CD4-positive, alpha-beta T cell treated with Interleukin-1 beta for 1 hour (primary cell): ENCODE measurements around the gene NUDCD2.
"Not testable (repeated sequence)": the region's sequence is repeated elsewhere in the genome, so short reads cannot be mapped to it uniquely, and the experiment has no call there.

Experiments used
- DNase-seq, 2 donors: peaks; one replicate each; pipeline ENCODE4 v3.0.0-alpha.2; 2020 to 2022

Gene NUDCD2

DNA sequence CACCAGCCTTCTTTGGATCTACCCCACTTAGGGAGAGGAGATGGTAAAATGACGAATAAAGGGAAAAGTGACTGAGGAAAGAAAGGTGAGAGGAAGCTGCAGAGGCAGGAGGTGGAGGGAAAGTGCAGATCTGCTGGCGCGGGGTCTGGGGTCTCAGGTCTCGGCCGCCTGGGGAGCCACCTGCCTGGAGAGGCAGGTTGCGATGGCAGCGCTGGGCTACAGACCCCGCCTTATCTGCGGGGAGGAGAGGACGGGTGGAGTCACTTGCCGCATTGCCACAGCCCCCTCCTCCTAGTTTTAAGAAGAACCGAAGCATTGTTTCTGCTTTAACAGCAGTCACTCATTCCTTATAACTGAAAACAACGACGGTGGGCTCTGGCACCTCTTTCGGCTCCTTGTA lies 44.2 kb downstream of the NUDCD2 start:
- DNase-seq, result not testable (repeated sequence)

DNA sequence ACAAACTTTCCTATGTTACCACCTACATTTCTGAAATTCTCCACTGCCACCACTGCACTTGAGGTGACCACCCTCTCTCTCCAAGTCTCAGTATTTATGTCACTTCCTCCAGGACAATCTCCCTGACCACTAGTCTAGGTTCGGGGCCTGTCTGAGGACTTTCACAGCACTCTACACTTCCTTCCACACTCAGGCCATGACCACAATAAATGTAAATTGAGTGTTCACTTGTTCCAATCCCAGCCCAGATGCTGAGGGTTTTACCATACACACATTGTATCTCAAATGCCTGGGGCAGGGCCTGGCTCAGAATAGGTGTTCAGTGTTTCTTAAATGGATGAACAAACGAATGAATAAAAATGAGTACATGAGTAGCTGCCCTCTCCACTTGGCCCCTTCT lies 49.4 kb downstream of the NUDCD2 start:
- no peak for DNase-seq

DNA sequence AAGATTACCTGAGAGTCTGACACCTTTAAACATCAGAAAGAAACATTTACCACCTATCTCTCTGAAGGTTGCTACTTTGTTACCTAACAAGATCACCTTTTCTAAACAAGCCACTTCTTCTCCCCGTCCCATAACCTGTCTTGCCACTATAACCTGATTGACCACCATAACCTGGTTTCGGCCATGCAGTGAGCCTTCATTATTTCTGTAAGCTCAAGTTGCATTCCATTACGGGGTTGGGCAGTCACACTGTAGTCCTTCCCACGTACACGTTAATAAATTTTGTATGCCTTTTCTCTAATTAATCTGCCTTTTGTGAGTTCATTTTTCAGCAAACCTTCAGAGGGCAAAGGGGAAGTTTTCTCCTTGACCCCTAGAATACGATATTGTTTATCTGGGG lies 50.5 kb downstream of the NUDCD2 start:
- DNase-seq, result no peak

- peak; percentile 57 to 61 for DNase-seq
Observed at GRCh38 chr5:163408311-163408923, 51.5 kb downstream of the NUDCD2 start.

DNA sequence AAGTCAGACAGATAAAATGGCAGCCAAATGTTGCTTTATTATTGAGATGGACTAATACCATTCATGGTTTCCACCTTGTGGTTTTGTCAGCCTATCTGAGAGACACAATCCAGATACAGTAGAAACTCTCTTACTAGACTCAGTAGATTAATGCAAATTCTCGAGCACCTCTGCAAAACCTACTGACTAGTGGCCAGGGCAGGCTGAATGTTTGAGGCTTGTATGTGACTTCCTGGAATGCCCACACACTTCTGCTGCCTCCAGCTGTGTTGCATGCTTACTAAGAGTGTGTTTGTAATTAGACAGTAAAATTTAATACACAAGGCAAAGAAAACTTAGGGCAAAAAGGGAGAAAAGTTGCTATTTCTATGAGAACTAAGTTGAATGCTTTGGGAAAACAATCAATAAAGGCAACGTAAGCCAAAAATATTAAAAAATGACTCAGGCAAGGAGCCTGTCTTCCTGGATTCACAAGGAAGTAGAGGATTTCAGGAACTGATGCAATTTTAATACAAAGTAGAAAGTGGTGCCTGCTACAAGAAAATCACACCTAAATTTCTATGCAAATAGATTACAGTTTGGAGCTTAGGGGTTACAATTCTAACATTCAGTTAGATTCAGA lies 52.8 kb downstream of the NUDCD2 start:
- no peak for DNase-seq

DNA sequence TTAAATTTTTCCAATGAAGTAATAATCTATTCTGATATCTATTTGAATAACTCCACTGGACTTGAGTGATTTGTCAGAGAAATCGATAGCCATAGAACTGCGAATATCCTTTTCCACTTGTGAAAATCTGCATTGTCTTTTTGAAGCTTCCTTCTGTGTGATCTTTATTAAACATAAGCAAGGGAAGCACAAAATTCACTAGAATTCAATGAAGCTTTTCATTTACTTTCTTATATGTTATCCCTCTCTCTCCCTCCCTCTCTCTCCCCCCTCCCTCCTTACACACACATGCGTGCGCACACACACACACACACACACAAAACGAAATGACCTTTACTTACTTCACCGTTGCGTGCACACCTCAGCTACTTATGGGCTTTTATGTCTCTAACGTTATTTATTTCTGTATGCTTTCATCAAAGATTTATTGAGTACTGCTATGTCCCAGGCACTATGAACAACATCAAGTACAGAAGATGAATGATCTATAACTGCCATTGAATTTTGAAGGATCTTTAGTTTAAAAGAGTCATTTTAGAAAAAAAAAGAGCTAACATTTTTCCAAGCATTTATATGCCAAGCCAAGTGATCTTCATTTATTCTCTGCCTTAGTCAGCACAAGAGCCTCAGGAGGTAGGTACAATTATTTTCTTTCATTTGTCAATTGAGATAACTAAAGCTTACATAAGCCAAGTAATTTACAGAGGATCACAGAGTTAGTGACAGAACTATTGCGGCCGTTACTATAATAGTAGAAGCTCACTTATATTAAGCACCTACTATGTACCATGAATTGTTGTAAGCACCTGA lies 55.3 kb downstream of the NUDCD2 start:
- DNase-seq, result no peak

DNA sequence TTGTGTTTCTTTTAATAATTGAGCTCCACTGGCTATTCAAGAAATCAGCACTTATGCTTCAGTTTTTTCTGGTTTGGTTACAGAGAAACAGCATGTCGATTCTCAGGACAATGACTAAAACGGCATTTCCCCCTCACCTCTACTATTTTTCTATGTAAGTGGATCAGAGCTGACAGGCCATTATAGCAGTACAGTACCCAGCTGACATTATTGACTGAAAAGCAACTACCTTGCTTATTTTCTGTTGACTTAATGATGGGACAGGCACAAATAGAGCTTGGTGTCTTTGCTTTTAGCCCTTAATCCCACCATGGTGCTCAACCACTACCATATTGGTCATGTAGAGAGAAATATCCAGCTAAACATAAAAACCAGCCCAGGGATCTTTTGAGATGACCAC lies 57.9 kb downstream of the NUDCD2 start:
- DNase-seq, result no peak

GRCh38 chr5:163401271-163401670 lies 58.6 kb downstream of the NUDCD2 start:
- DNase-seq, result no peak

- no peak for DNase-seq
Observed at GRCh38 chr5:163399923-163400322, 60.0 kb downstream of the NUDCD2 start.

DNA sequence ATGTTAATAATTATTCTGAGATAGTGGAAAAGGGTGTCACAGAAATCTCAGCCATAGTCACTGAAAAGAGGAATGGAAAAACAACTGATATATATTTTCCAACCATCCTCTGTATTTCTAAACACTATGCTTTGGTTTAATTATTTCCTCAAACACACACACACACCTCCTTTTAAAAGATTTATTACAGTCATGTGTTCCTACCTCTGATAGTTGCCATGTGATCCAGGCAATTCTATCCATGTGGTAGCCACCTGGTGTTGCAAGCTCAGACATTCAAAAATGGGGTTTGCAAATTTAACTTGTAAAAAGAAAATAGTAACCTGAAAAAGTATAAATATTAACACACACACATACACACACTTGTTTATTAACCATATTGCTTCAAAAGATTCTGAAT lies 62.5 kb downstream of the NUDCD2 start:
- no peak for DNase-seq

DNA sequence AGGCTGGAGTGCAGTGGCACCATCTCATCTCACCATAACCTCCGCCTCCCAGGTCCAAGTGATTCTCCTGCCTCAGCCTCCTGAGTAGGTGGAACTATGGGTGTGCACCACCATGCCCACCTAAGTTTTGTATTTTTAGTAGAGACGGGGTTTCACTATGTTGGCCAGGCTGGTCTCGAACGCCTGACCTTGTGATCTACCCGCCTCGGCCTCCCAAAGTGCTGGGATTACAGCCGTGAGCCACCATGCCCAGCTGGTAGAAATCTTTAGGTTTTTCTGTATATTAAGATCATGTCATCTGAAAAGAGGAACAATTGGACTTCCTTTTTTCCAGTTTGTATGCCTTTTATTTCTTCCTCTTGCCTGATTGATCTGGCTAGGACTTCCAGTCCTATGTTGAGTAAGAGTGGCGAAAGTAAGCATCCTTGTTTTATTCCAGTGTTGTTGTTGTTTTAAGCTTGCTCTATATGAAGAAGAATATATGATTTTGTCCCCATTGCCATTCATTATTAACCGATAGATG lies 63.0 kb downstream of the NUDCD2 start:
- peak in 1 of 2 donors; percentile 39 for DNase-seq
